Measurements from ENCODE around the gene ARHGAP24. TPM values are rescaled to one million over a fixed set of nuclear protein-coding genes. Genes with fewer than 3 reads are reported as not detected.

The ARHGAP24 gene
- total and polyA plus RNA-seq, 12 donors = 6.7 to 35.5 (median 23.9) TPM

DNA sequence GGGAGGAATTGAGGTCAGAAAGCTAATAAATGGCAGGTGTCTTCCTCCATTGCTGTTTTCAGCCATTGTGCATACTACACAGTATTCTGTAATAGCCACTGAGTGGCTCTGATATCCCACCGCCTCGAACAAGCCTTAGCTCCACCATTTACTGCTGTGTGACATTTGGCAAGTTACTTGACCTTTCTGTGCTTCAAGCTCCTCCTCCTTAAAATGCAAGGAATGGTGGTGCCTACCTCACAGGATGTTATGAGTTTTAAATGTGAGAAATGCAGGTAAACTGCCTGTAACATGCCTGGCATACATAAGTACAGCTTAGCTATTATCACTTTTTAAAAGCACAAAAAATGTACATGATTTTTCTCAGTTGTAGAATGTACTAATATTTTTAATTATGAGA lies 464.0 kb downstream of the ARHGAP24 start:
- Histone ChIP-seq H3K36me3 (no peaks in the 10 kb centered on the region), H3K4me1 (peaks cover 0 to 16% (median 0%) of the 10 kb centered on the region in 9 donors), H3K27me3 (no peaks in the 10 kb centered on the region), H3K4me3 (no peak overlapping the region), H3K9me3 (peaks cover 0 to 5% (median 0%) of the 10 kb centered on the region in 11 donors), H3K27ac (no peak overlapping the region)
- ATAC-seq (no peak), DNase-seq (no peak)
- TF ChIP-seq, protein P1, sequence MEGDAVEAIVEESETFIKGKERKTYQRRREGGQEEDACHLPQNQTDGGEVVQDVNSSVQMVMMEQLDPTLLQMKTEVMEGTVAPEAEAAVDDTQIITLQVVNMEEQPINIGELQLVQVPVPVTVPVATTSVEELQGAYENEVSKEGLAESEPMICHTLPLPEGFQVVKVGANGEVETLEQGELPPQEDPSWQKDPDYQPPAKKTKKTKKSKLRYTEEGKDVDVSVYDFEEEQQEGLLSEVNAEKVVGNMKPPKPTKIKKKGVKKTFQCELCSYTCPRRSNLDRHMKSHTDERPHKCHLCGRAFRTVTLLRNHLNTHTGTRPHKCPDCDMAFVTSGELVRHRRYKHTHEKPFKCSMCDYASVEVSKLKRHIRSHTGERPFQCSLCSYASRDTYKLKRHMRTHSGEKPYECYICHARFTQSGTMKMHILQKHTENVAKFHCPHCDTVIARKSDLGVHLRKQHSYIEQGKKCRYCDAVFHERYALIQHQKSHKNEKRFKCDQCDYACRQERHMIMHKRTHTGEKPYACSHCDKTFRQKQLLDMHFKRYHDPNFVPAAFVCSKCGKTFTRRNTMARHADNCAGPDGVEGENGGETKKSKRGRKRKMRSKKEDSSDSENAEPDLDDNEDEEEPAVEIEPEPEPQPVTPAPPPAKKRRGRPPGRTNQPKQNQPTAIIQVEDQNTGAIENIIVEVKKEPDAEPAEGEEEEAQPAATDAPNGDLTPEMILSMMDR (IDR thresholded peaks at IDR 0.05) = no peak
- intact Hi-C loops (cut with DNase I) = no loop called here
- 95 to 98% methylated on average over 2 of the region's 2 CpGs for WGBS, 2 donors

GRCh38 chr4:85939595-85939994 lies 464.6 kb downstream of the ARHGAP24 start:
- TF ChIP-seq, protein P1 (IDR thresholded peaks at IDR 0.05) = no peak

GRCh38 chr4:85940151-85940550 lies 465.2 kb downstream of the ARHGAP24 start:
- no peak overlapping the region for H3K27ac ChIP-seq
- DNase-seq (no peak), ATAC-seq (no peak)
- intact Hi-C loops (cut with DNase I) = no loop called here
- H3K36me3 ChIP-seq = no peaks in the 10 kb centered on the region
- H3K4me3 ChIP-seq = no peak overlapping the region
- H3K4me1 ChIP-seq = peaks cover 0 to 13% (median 0%) of the 10 kb centered on the region in 9 donors
- TF ChIP-seq, protein P1 (IDR thresholded peaks at IDR 0.05) = no peak
- H3K9me3 ChIP-seq = peaks cover 0 to 5% (median 0%) of the 10 kb centered on the region in 11 donors
- H3K27me3 ChIP-seq = no peaks in the 10 kb centered on the region

More at GRCh38 chr4:85939595-85939994, 464.6 kb downstream of the ARHGAP24 start:
- H3K9me3 ChIP-seq = peaks cover 0 to 5% (median 0%) of the 10 kb centered on the region in 11 donors
- no peak overlapping the region for H3K27ac ChIP-seq
- WGBS, 2 donors = 91 to 93% methylated on average over 6 of the region's 6 CpGs
- intact Hi-C loops (cut with DNase I) = no loop called here
- no peaks in the 10 kb centered on the region for H3K27me3 ChIP-seq
- ATAC-seq (no peak), DNase-seq (no peak)
- no peak overlapping the region for H3K4me3 ChIP-seq
- no peaks in the 10 kb centered on the region for H3K36me3 ChIP-seq
- H3K4me1 ChIP-seq = peaks cover 0 to 13% (median 0%) of the 10 kb centered on the region in 9 donors

GRCh38 chr4:85942107-85942506 lies 467.2 kb downstream of the ARHGAP24 start:
- intact Hi-C loops (cut with DNase I) = no loop called here
- WGBS, 2 donors = 66 to 69% methylated on average over 5 of the region's 5 CpGs

More at GRCh38 chr4:85942107-85942506, 467.2 kb downstream of the ARHGAP24 start:
- Histone ChIP-seq H3K4me3 (no peak overlapping the region), H3K36me3 (no peaks in the 10 kb centered on the region), H3K27ac (no peak overlapping the region), H3K9me3 (peaks cover 0 to 5% (median 0%) of the 10 kb centered on the region in 11 donors), H3K4me1 (peaks cover 0 to 13% (median 0%) of the 10 kb centered on the region in 9 donors), H3K27me3 (no peaks in the 10 kb centered on the region)
- ATAC-seq (no peak), DNase-seq (no peak)
- TF ChIP-seq, protein P1 (IDR thresholded peaks at IDR 0.05) = no peak
